H1 (cell line): Measurements from ENCODE around the gene GSTA3. TPM values are rescaled to one million over a fixed set of nuclear protein-coding genes. Genes with fewer than 3 reads are reported as not detected.

Experiments
- BACH1 ChIP-seq: IDR thresholded peaks from 2 replicates; pipeline ENCODE4 v1.6.1; 2012; ENCODE audit warnings: low read length, improper control_type of control experiment
- CEBPB ChIP-seq: IDR thresholded peaks from 2 replicates; pipeline ENCODE4 v1.6.1; 2012; ENCODE audit warnings: low read depth, low read length
- YY1 ChIP-seq: IDR thresholded peaks from 2 replicates; pipeline ENCODE4 v1.6.1; 2011; ENCODE audit warnings: low read depth, mild to moderate bottlenecking, low read length
- polyA plus RNA-seq, 7 experiments: library from polyadenylated mRNA; depleted of rRNA in 3 of 7; stranded (reverse) in 5 of 7; unstranded in 2 of 7; fragments of >200 nt in 5 of 7; fragments of 200-250 nt in 2 of 7; gene quantifications; 1 replicate in 5 of 7; 2 replicates in 1 of 7; 4 replicates in 1 of 7; pipeline versions ENCODE4 v1.2.1 to v1.2.3, GENCODE V29; 2011 to 2013; ENCODE audit warnings: missing spikeins in 2 of 7, mixed read lengths in 2 of 7
- total RNA-seq: library from RNA; stranded (reverse); fragmentation: NEBNext Ultra II Directional; extraction: Animal tissue kit (Norgen Biotek cat#: 25700); gene quantifications from 2 replicates; pipeline ENCODE4 v1.2.1, GENCODE V29; 2021

Gene GSTA3
- total and polyA plus RNA-seq, 2 of the 8 experiments (the other 6 are each of a cell fraction or from before 2014, with no cell fraction given) = not detected

GRCh38 chr6:52849137-52849536 is 60.4 kb downstream of the GSTA3 start (continued):
- TF ChIP-seq CEBPB (no peak), BACH1 (no peak), YY1 (no peak)
- TF ChIP-seq, all 59 proteins: peak for 0

Other genes starting within 250 kb of the GSTA3 start
- gene TMEM14A, start 238.6 kb downstream of the GSTA3 start, total RNA-seq = 11.2 and 12.5 TPM in 2 replicates
- 8.9 and 11.1 TPM in 2 replicates for gene TMEM14A, start 238.6 kb downstream of the GSTA3 start, polyA plus RNA-seq (2011; rRNA removed)
- gene GSTA2, start 146.2 kb downstream of the GSTA3 start, total RNA-seq = not detected in 2 replicates
- gene GSTA2, start 146.2 kb downstream of the GSTA3 start, polyA plus RNA-seq (2011; rRNA removed) = 0.05 TPM in 1 of 2 replicates, not detected in the other
- gene GSTA1, start 105.9 kb downstream of the GSTA3 start, total RNA-seq = not detected in 2 replicates
- gene GSTA1, start 105.9 kb downstream of the GSTA3 start, polyA plus RNA-seq (2011; rRNA removed) = 0.08 TPM in 1 of 2 replicates, not detected in the other
- gene GSTA5, start 68.9 kb downstream of the GSTA3 start, total RNA-seq = not detected in 2 replicates
- gene GSTA5, start 68.9 kb downstream of the GSTA3 start, polyA plus RNA-seq (2011; rRNA removed) = not detected in 2 replicates
- gene GSTA4, start 85.6 kb upstream of the GSTA3 start, total RNA-seq = 13.2 and 13.9 TPM in 2 replicates
- 12.6 and 21.6 TPM in 2 replicates for gene GSTA4, start 85.6 kb upstream of the GSTA3 start, polyA plus RNA-seq (2011; rRNA removed)
- gene CILK1, start 152.1 kb upstream of the GSTA3 start, total RNA-seq = 9.6 and 10.3 TPM in 2 replicates
- gene CILK1, start 152.1 kb upstream of the GSTA3 start, polyA plus RNA-seq (2011; rRNA removed) = 2.9 and 3.7 TPM in 2 replicates
- 50.9 and 58.8 TPM in 2 replicates for gene FBXO9, start 155.7 kb upstream of the GSTA3 start, total RNA-seq
- 41.3 and 44.2 TPM in 2 replicates for gene FBXO9, start 155.7 kb upstream of the GSTA3 start, polyA plus RNA-seq (2011; rRNA removed)
- gene GCM1, start 239.1 kb upstream of the GSTA3 start, total RNA-seq = not detected in 2 replicates
- 0.02 TPM in 1 of 2 replicates, not detected in the other for gene GCM1, start 239.1 kb upstream of the GSTA3 start, polyA plus RNA-seq (2011; rRNA removed)